ENCODE data around the gene AGAP4.
"Not testable (repeated sequence)": the region's sequence is repeated elsewhere in the genome, so short reads cannot be mapped to it uniquely, and the experiment has no call there.

- not testable (repeated sequence) for TF ChIP-seq POLR2A, POLR2AphosphoS5, TAF1 (IDR thresholded peaks at IDR 0.05; ENCODE audit: low read depth, low read length)
Measured at GRCh38 chr10:45790694-45791426, 56.4 kb downstream of the AGAP4 start.

Data from GM12891 (cell line).